Suprapubic skin (tissue), 4 donors: Measurements from ENCODE around the gene SOX6. TPM values are rescaled to one million over a fixed set of nuclear protein-coding genes. Genes with fewer than 3 reads are reported as not detected.

Experiments
- DNase-seq, 2 donors: peaks; one replicate each; pipeline ENCODE4 v3.0.0-alpha.2; 2019; ENCODE audit warnings: low spot score in 2 of 2
- H3K27ac ChIP-seq: fragments of 200-600 bp; sonication (generic); one replicate; pipeline ENCODE4 v1.5.1; 2019
- H3K27me3 ChIP-seq: fragments of 200-600 bp; sonication (generic); one replicate; pipeline ENCODE4 v1.5.1; 2019
- H3K36me3 ChIP-seq: fragments of 200-600 bp; sonication (generic); one replicate; pipeline ENCODE4 v1.5.1; 2019
- H3K4me1 ChIP-seq: fragments of 200-600 bp; sonication (generic); one replicate; pipeline ENCODE4 v1.5.1; 2019
- H3K4me3 ChIP-seq: fragments of 200-600 bp; sonication (generic); one replicate; pipeline ENCODE4 v1.5.1; 2019; ENCODE audit warnings: mild to moderate bottlenecking
- H3K9me3 ChIP-seq: fragments of 200-600 bp; sonication (generic); one replicate; pipeline ENCODE4 v1.5.1; 2019
- CTCF ChIP-seq, 2 donors: fragments of 200-600 bp in 1 of 2; fragments of 450-650 bp in 1 of 2; sonication (generic) in 1 of 2; IDR thresholded peaks; one replicate each; pipeline ENCODE4 v1.5.1; 2016 to 2019; ENCODE audit warnings: antibody characterized with exemption in 2 of 2, mild to moderate bottlenecking in 1 of 2, moderate library complexity in 1 of 2
- EP300 ChIP-seq: sonication (generic); formaldehyde crosslinking; IDR thresholded peaks from one replicate; pipeline ENCODE4 v1.6.1; 2017; ENCODE audit warnings: antibody characterized with exemption
- POLR2A ChIP-seq, 2 donors: fragments of 450-650 bp; IDR thresholded peaks; one replicate each; pipeline ENCODE4 v1.6.1; 2017; ENCODE audit warnings: antibody characterized with exemption in 2 of 2, mild to moderate bottlenecking in 2 of 2, moderate library complexity in 2 of 2
- POLR2AphosphoS5 ChIP-seq, 3 donors: sonication (generic); formaldehyde crosslinking; IDR thresholded peaks; one replicate each; pipeline ENCODE4 v1.6.1; 2017; ENCODE audit warnings: antibody characterized with exemption in 3 of 3
- WGBS: methylation state at CpG from one replicate; pipeline ENCODE4 v1.1.5; 2018; 5-methylcytosine and 5-hydroxymethylcytosine counted together
- total RNA-seq, 4 donors: library from RNA; depleted of rRNA; stranded (reverse); fragments of >200 nt; gene quantifications; one replicate each; pipeline ENCODE4 v1.1.0, GENCODE V29; 2016

The SOX6 gene
- total RNA-seq, 4 donors from 2014 or later, result 12.1 to 32.0 (median 23.8) TPM

DNA sequence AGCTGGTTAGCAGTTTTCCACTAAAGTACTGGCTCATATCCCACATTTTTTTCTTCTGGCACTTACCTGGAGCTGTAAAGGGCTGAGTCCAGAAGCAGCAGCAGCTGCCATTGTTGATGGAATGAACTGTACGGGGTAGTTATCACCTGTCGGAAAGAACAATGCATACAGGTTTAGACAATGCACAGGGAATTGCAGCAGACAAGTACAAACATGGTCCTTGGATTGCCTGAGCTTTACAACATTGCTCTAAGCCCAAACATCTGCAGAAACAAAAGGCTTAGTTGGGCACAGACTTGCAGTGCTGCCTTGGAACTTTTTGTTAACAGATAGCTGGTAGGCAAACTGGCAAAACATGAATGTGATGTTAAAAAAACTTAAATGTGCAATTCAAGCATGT, 258.8 kb downstream of the SOX6 start:
- 33% methylated on average over 2 of the region's 2 CpGs for WGBS
- no peaks in the 10 kb centered on the region for H3K36me3 ChIP-seq
- peaks cover 15% of the 10 kb centered on the region for H3K4me1 ChIP-seq
- H3K27me3 ChIP-seq, result no peaks in the 10 kb centered on the region
- H3K27ac ChIP-seq, result peak overlapping the region; percentile 51
- H3K4me3 ChIP-seq, result no peak overlapping the region
- TF ChIP-seq POLR2AphosphoS5 (IDR thresholded peaks at IDR 0.05) (peak in 1 of 3 donors; percentile 42), POLR2A (IDR thresholded peaks at IDR 0.05) (no peak), CTCF (IDR thresholded peaks at IDR 0.05) (no peak)
- DNase-seq, result no peak
- no peaks in the 10 kb centered on the region for H3K9me3 ChIP-seq

DNA sequence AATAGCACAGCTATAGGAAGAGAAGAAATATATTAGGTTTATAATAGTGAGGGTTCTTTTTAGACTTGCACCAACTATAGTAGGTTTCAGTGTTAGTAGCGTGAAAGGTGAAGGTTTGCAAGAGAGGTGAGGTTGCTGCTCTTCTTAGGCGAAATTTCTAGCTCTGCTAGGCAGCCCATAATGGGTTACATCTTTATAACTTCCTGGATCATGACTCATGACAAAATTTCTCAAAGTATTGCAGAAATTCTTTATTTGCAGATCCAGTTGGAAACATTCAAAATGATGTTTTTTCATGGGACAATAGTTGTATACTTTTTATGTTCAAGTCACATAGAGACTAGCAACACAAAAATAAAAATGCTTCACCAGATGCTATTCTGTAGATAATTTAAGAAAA, 260.0 kb downstream of the SOX6 start:
- Histone ChIP-seq H3K9me3 (no peaks in the 10 kb centered on the region), H3K36me3 (no peaks in the 10 kb centered on the region), H3K4me3 (no peak overlapping the region), H3K27ac (no peak overlapping the region), H3K4me1 (peaks cover 15% of the 10 kb centered on the region), H3K27me3 (no peaks in the 10 kb centered on the region)
- DNase-seq, result no peak
- TF ChIP-seq EP300, result no peak
- WGBS, result 83% methylated on average over 2 of the region's 2 CpGs

GRCh38 chr11:16095756-16096155, 260.6 kb downstream of the SOX6 start:
- Histone ChIP-seq H3K4me1 (peaks cover 15% of the 10 kb centered on the region), H3K4me3 (no peak overlapping the region), H3K9me3 (no peaks in the 10 kb centered on the region), H3K36me3 (no peaks in the 10 kb centered on the region), H3K27me3 (no peaks in the 10 kb centered on the region), H3K27ac (no peak overlapping the region)
- TF ChIP-seq POLR2A (IDR thresholded peaks at IDR 0.05) (no peak), POLR2AphosphoS5 (IDR thresholded peaks at IDR 0.05) (no peak), EP300 (no peak), CTCF (IDR thresholded peaks at IDR 0.05) (no peak)
- DNase-seq, result no peak
- WGBS, result 81% methylated on average over 1 of the region's 1 CpG

DNA sequence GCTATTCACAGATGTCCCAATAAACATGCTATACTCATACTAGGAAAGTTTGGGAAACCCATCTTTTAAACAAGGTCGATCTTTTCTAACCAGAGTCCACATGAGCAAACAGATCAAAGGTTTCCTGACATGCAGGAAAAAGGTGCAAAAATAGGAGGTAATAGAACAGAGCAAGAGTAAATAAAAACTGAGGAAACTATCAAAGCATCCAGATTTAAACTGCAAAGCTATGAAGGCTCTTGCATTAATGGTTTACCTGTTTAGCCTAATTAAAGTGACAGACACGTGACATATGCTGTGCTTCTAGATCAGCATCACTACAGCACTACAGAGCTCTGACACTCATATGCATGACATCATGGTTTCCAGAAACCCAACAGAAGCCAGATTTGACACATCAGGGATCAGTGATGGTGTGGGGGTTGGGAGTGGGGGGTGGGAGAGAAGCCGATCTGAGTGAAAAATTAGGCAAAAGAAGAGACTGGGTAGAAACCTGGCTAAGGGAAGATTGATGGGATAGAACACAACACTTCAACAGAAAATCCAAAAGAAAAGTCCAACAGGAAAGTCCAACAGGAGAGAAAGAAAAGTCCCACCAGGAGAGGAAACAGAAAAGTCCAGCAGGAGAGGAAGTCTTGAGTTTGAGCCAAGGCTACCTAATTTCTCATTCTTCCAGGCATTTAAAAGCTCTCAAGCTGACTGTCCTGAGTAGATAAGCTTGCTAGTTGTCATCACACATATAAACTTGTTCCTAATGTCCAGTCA, 262.3 kb downstream of the SOX6 start:
- DNase-seq, result no peak
- H3K9me3 ChIP-seq, result no peaks in the 10 kb centered on the region
- TF ChIP-seq CTCF (IDR thresholded peaks at IDR 0.05) (no peak), POLR2A (IDR thresholded peaks at IDR 0.05) (no peak), EP300 (no peak), POLR2AphosphoS5 (IDR thresholded peaks at IDR 0.05) (no peak)
- no peak overlapping the region for H3K27ac ChIP-seq
- no peaks in the 10 kb centered on the region for H3K27me3 ChIP-seq
- no peaks in the 10 kb centered on the region for H3K36me3 ChIP-seq
- WGBS, result 83% methylated on average over 3 of the region's 3 CpGs
- H3K4me3 ChIP-seq, result no peak overlapping the region
- peaks cover 14% of the 10 kb centered on the region for H3K4me1 ChIP-seq

GRCh38 chr11:16091862-16092261, 264.5 kb downstream of the SOX6 start:
- no peaks in the 10 kb centered on the region for H3K4me1 ChIP-seq
- H3K36me3 ChIP-seq, result no peaks in the 10 kb centered on the region
- WGBS, result 85% methylated on average over 1 of the region's 1 CpG
- no peaks in the 10 kb centered on the region for H3K27me3 ChIP-seq
- H3K4me3 ChIP-seq, result no peak overlapping the region
- no peaks in the 10 kb centered on the region for H3K9me3 ChIP-seq
- no peak for TF ChIP-seq POLR2AphosphoS5 (IDR thresholded peaks at IDR 0.05)
- TF ChIP-seq EP300, result no peak
- no peak for TF ChIP-seq POLR2A (IDR thresholded peaks at IDR 0.05)
- no peak for TF ChIP-seq CTCF (IDR thresholded peaks at IDR 0.05)
- H3K27ac ChIP-seq, result no peak overlapping the region
- DNase-seq, result no peak

- H3K4me3 ChIP-seq, result no peak overlapping the region
- no peak for TF ChIP-seq CTCF (IDR thresholded peaks at IDR 0.05)
- TF ChIP-seq POLR2A (IDR thresholded peaks at IDR 0.05), result no peak
- TF ChIP-seq POLR2AphosphoS5 (IDR thresholded peaks at IDR 0.05), result no peak
- TF ChIP-seq EP300, result no peak
- H3K27ac ChIP-seq, result no peak overlapping the region
- no peaks in the 10 kb centered on the region for H3K27me3 ChIP-seq
- no peaks in the 10 kb centered on the region for H3K4me1 ChIP-seq
- no peaks in the 10 kb centered on the region for H3K9me3 ChIP-seq
- H3K36me3 ChIP-seq, result no peaks in the 10 kb centered on the region
- no peak for DNase-seq
- WGBS, result 100% methylated on average over 1 of the region's 1 CpG
Measured at GRCh38 chr11:16089481-16089880, 266.9 kb downstream of the SOX6 start.
